Measurements from ENCODE around the gene TRAPPC2B.

The TRAPPC2B gene

GRCh38 chr19:57362997-57363687 lies at the start of gene TRAPPC2B, which contains the start of gene ZNF547:
TSS of gene TRAPPC2B (plus strand) at chr19:57363551. CDS start at chr19:57364834, 1,283 bp downstream.
TSS of gene ZNF547 (plus strand) at chr19:57363551. CDS start at chr19:57368556, 5,005 bp downstream.
- DNase-seq: peak; percentile 97 to 98

- no peak for DNase-seq
These were observed 49.2 kb upstream of the TRAPPC2B start for GRCh38 chr19:57314146-57314545.

GRCh38 chr19:57317503-57317902 lies 45.8 kb upstream of the TRAPPC2B start:
- no peak for DNase-seq

GRCh38 chr19:57319869-57320179 lies 43.5 kb upstream of the TRAPPC2B start:
- no peak for DNase-seq

- DNase-seq: peak; percentile 90 to 93
These were observed 42.9 kb upstream of the TRAPPC2B start, which contains the start of gene ZNF543 for GRCh38 chr19:57320180-57321084. TSS of gene ZNF543 (plus strand) at chr19:57320472. CDS start at chr19:57320854, 382 bp downstream.

GRCh38 chr19:57321116-57321515 lies 42.2 kb upstream of the TRAPPC2B start:
- no peak for DNase-seq

- DNase-seq: no peak
These were observed 41.6 kb upstream of the TRAPPC2B start for GRCh38 chr19:57321751-57322150.

GRCh38 chr19:57324992-57325391 lies 38.4 kb upstream of the TRAPPC2B start:
- DNase-seq: no peak

GRCh38 chr19:57327993-57328392 lies 35.4 kb upstream of the TRAPPC2B start:
- DNase-seq: no peak

- DNase-seq: no peak
These were observed 29.2 kb upstream of the TRAPPC2B start for GRCh38 chr19:57334191-57334590.

- DNase-seq: no peak
These were observed 24.5 kb upstream of the TRAPPC2B start for GRCh38 chr19:57338877-57339276.

GRCh38 chr19:57342582-57342981 lies 20.8 kb upstream of the TRAPPC2B start:
- DNase-seq: no peak

GRCh38 chr19:57348136-57348535 lies 15.2 kb upstream of the TRAPPC2B start:
- DNase-seq: no peak

GRCh38 chr19:57350877-57351805 lies 12.2 kb upstream of the TRAPPC2B start, which contains the start of gene ZNF304:
TSS of gene ZNF304 (plus strand) at chr19:57351271. CDS start at chr19:57351665, 394 bp downstream.
- peak; percentile 77 to 81 for DNase-seq

- no peak for DNase-seq
These were observed 11.5 kb upstream of the TRAPPC2B start for GRCh38 chr19:57351867-57352266.

- no peak for DNase-seq
These were observed 7.4 kb upstream of the TRAPPC2B start for GRCh38 chr19:57355916-57356315.

GRCh38 chr19:57357406-57357805 lies 5.9 kb upstream of the TRAPPC2B start:
- no peak for DNase-seq

GRCh38 chr19:57359300-57359699 lies 4.1 kb upstream of the TRAPPC2B start:
- DNase-seq: no peak

- DNase-seq: no peak
These were observed 932 bp upstream of the TRAPPC2B start for GRCh38 chr19:57362419-57362818.

- DNase-seq: no peak
These were observed 384 bp downstream of the TRAPPC2B start for GRCh38 chr19:57363688-57364181.

- no peak for DNase-seq
These were observed 3.4 kb downstream of the TRAPPC2B start for GRCh38 chr19:57366776-57367175.

GRCh38 chr19:57374179-57374578 lies 10.8 kb downstream of the TRAPPC2B start:
- DNase-seq: no peak

Measured in activated CD4-positive, alpha-beta T cell treated with anti-CD3 and anti-CD28 coated beads, Interleukin-2, amount 50 U/mL, for 4 hours (primary cell).